Esophagus muscularis mucosa (tissue), 4 donors: ENCODE results near the gene FAM136A. TPM values are rescaled to one million over a fixed set of nuclear protein-coding genes. Genes with fewer than 3 reads are reported as not detected.

Experiments used
- DNase-seq: peaks from one replicate; pipeline ENCODE4 v3.0.0-alpha.2; 2017; ENCODE audit errors: extremely low spot score
- H3K27ac ChIP-seq, 4 donors: fragments of 200-600 bp; sonication (generic); replicated peaks in 1 of 4; 1 replicate in 3 of 4; 2 replicates in 1 of 4; pipeline ENCODE4 v1.5.1; 2016 to 2019; ENCODE audit warnings: mild to moderate bottlenecking in 1 of 4
- H3K27me3 ChIP-seq, 4 donors: fragments of 200-600 bp; sonication (generic); one replicate each; pipeline versions ENCODE4 v1.5.1 to v1.6.0; 2016 to 2019
- H3K36me3 ChIP-seq, 4 donors: fragments of 200-600 bp; sonication (generic); one replicate each; pipeline ENCODE4 v1.5.1; 2016 to 2019
- H3K4me1 ChIP-seq, 4 donors: fragments of 200-600 bp; sonication (generic); one replicate each; pipeline ENCODE4 v1.5.1; 2016 to 2019
- H3K4me3 ChIP-seq, 4 donors: fragments of 200-600 bp; sonication (generic); 1 replicate in 2 of 4; 2 replicates in 2 of 4; pipeline ENCODE4 v1.5.1; 2016 to 2019; ENCODE audit warnings: mild to moderate bottlenecking in 4 of 4, moderate library complexity in 1 of 4
- H3K9me3 ChIP-seq, 4 donors: fragments of 200-600 bp; sonication (generic); 1 replicate in 3 of 4; 2 replicates in 1 of 4; pipeline ENCODE4 v1.5.1; 2016 to 2019
- EP300 ChIP-seq: sonication (generic); formaldehyde crosslinking; IDR thresholded peaks from one replicate; pipeline ENCODE4 v1.6.1; 2017; ENCODE audit warnings: antibody characterized with exemption
- POLR2A ChIP-seq: fragments of 450-650 bp; IDR thresholded peaks from one replicate; pipeline ENCODE4 v1.6.1; 2017; ENCODE audit warnings: antibody characterized with exemption, moderate library complexity, mild to moderate bottlenecking, low read depth
- POLR2AphosphoS5 ChIP-seq, 2 donors: sonication (generic); formaldehyde crosslinking; IDR thresholded peaks; one replicate each; pipeline ENCODE4 v1.6.1; 2017; ENCODE audit warnings: antibody characterized with exemption in 2 of 2
- WGBS: methylation state at CpG from one replicate; pipeline ENCODE4 v1.1.5; 2018; 5-methylcytosine and 5-hydroxymethylcytosine counted together
- intact Hi-C: fragments of 100-400 bp; cut with DNase I; formaldehyde crosslinking; loops from one replicate; pipeline ENCODE4 v1.15.1; 2023
- total RNA-seq, 4 donors: library from RNA; depleted of rRNA; stranded (reverse); fragments of >200 nt; gene quantifications; one replicate each; pipeline versions ENCODE4 v1.1.0 to v1.2.1, GENCODE V29; 2016
- TF ChIP-seq, protein P1 (sequence below), 3 experiments: fragments of 200-600 bp in 2 of 3; fragments of 450-650 bp in 1 of 3; sonication (generic) in 2 of 3; IDR thresholded peaks; one replicate each; pipeline ENCODE4 v1.5.1; 2017 to 2019; ENCODE audit warnings: antibody characterized with exemption in 3 of 3, mild to moderate bottlenecking in 2 of 3, moderate library complexity in 1 of 3

Gene FAM136A
- total RNA-seq, 4 donors from 2014 or later, result 19.4 to 29.4 (median 23.7) TPM

DNA sequence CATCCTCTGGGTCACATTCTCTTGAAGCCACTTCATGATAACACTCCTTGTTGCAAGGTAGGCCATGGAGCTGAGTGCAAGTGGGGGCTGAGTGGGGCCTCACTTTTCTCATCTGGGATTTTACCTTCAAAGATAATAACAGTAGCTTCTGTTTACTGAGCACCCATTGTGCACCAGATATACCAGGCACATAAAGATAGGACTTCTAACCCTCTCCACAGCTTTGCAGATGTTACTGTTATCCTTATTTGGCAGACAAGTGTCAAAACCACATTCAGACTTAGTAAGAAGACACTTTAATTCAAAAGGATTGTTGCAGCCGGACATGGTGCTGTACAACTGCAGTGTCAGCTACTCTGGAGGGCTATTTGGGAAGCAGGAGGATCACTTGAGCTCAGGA is 12.8 kb upstream of the FAM136A start:
- no peak for DNase-seq
- peaks cover 0 to 12% (median 0%) of the 10 kb centered on the region in 4 donors for H3K27me3 ChIP-seq
- no peak overlapping the region for H3K4me3 ChIP-seq
- H3K4me1 ChIP-seq, result no peaks in the 10 kb centered on the region
- TF ChIP-seq POLR2AphosphoS5 (IDR thresholded peaks at IDR 0.05) (no peak), EP300 (no peak), POLR2A (no peak)
- TF ChIP-seq, protein P1, sequence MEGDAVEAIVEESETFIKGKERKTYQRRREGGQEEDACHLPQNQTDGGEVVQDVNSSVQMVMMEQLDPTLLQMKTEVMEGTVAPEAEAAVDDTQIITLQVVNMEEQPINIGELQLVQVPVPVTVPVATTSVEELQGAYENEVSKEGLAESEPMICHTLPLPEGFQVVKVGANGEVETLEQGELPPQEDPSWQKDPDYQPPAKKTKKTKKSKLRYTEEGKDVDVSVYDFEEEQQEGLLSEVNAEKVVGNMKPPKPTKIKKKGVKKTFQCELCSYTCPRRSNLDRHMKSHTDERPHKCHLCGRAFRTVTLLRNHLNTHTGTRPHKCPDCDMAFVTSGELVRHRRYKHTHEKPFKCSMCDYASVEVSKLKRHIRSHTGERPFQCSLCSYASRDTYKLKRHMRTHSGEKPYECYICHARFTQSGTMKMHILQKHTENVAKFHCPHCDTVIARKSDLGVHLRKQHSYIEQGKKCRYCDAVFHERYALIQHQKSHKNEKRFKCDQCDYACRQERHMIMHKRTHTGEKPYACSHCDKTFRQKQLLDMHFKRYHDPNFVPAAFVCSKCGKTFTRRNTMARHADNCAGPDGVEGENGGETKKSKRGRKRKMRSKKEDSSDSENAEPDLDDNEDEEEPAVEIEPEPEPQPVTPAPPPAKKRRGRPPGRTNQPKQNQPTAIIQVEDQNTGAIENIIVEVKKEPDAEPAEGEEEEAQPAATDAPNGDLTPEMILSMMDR (IDR thresholded peaks at IDR 0.05), result no peak
- no peaks in the 10 kb centered on the region for H3K36me3 ChIP-seq
- intact Hi-C loops, result no loop called here
- H3K27ac ChIP-seq, result no peak overlapping the region
- WGBS, result 54% methylated on average over 1 of the region's 1 CpG
- no peaks in the 10 kb centered on the region for H3K9me3 ChIP-seq

DNA sequence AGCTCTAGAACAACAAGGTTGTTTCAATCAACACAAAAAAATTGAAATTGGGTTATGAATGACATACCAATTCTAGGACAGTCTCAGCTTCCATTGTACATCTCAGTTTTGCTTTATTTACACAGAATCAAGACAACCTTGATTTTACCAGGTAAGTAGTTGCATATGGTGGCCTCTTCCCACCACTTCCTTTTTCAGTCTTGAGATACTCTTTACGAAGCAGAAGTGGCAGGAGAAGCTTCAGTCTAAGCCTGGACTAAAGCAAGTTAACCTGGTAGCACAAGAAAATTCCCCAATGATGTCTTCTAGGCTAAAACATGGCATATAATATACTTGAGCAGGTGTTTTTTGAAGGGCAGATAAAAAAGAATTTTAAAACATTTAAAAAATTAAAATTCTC is 10.7 kb upstream of the FAM136A start:
- no peak for DNase-seq
- Histone ChIP-seq H3K36me3 (no peaks in the 10 kb centered on the region), H3K4me1 (no peaks in the 10 kb centered on the region), H3K27me3 (peaks cover 0 to 12% (median 0%) of the 10 kb centered on the region in 4 donors), H3K4me3 (no peak overlapping the region), H3K9me3 (no peaks in the 10 kb centered on the region), H3K27ac (no peak overlapping the region)
- 76% methylated on average over 1 of the region's 1 CpG for WGBS
- intact Hi-C loops, result no loop called here
- TF ChIP-seq POLR2AphosphoS5 (IDR thresholded peaks at IDR 0.05) (no peak), EP300 (no peak), POLR2A (no peak)
- TF ChIP-seq, protein P1 (IDR thresholded peaks at IDR 0.05), result no peak

DNA sequence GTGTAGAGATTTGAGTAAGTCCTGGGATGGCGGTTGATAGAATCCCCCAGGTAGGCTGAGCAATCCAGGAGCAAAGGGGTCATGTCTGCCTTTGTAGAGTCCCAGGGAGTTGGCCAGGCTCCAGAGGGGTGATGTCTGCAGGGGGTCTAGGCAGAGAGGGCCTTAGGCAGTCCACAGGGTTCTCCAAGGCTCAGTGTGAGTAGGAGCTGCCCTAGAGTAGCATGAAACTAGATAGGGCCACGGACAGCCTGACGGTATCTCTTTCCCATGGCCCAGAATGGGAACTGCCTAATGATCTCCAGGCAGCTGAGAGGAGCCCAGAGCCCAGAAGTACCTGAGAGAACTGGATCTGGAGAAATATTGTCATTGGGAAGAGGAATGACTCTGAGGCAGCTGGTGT is 9.0 kb upstream of the FAM136A start:
- intact Hi-C loops, result no loop called here
- Histone ChIP-seq H3K36me3 (no peaks in the 10 kb centered on the region), H3K27me3 (peaks cover 0 to 12% (median 0%) of the 10 kb centered on the region in 4 donors), H3K4me3 (no peak overlapping the region), H3K9me3 (no peaks in the 10 kb centered on the region), H3K4me1 (no peaks in the 10 kb centered on the region), H3K27ac (no peak overlapping the region)
- no peak for DNase-seq
- WGBS, result 87% methylated on average over 2 of the region's 3 CpGs
- no peak for TF ChIP-seq POLR2A
- no peak for TF ChIP-seq EP300
- TF ChIP-seq POLR2AphosphoS5 (IDR thresholded peaks at IDR 0.05), result no peak
- TF ChIP-seq, protein P1 (IDR thresholded peaks at IDR 0.05), result no peak

- H3K4me1 ChIP-seq, result peaks cover 6 to 22% (median 17%) of the 10 kb centered on the region in 4 donors
- intact Hi-C loops, result loop anchor here (10.0 kb wide), 1 partner anchor 639 kb away; no protein-coding TSS in a partner anchor
- H3K27ac ChIP-seq, result no peak overlapping the region
- H3K36me3 ChIP-seq, result peaks cover 0 to 1% (median 0%) of the 10 kb centered on the region in 4 donors
- H3K9me3 ChIP-seq, result no peaks in the 10 kb centered on the region
- peaks cover 0 to 4% (median 0%) of the 10 kb centered on the region in 4 donors for H3K27me3 ChIP-seq
- no peak for TF ChIP-seq POLR2A
- no peak for TF ChIP-seq POLR2AphosphoS5 (IDR thresholded peaks at IDR 0.05)
- TF ChIP-seq EP300, result no peak
- TF ChIP-seq, protein P1 (IDR thresholded peaks at IDR 0.05), result no peak
- DNase-seq, result no peak
- WGBS, result 71% methylated on average over 3 of the region's 3 CpGs
- no peak overlapping the region for H3K4me3 ChIP-seq
These were observed 3.7 kb upstream of the FAM136A start for GRCh38 chr2:70305531-70305930.

GRCh38 chr2:70304498-70304897 is 2.6 kb upstream of the FAM136A start:
- H3K4me1 ChIP-seq, result peaks cover 6 to 22% (median 17%) of the 10 kb centered on the region in 4 donors
- H3K27me3 ChIP-seq, result no peaks in the 10 kb centered on the region
- no peak overlapping the region for H3K4me3 ChIP-seq
- peaks cover 0 to 12% (median 6%) of the 10 kb centered on the region in 4 donors for H3K36me3 ChIP-seq
- H3K9me3 ChIP-seq, result no peaks in the 10 kb centered on the region
- no peak overlapping the region for H3K27ac ChIP-seq
- TF ChIP-seq POLR2A (no peak), EP300 (no peak), POLR2AphosphoS5 (IDR thresholded peaks at IDR 0.05) (no peak)
- TF ChIP-seq, protein P1 (IDR thresholded peaks at IDR 0.05), result no peak
- intact Hi-C loops, result loop anchor here (5.0 to 10.0 kb wide), 4 partner anchors 47 to 640 kb away; partner anchors contain the start of genes C2orf42 and PCYOX1
- DNase-seq, result no peak
- WGBS, result 48% methylated on average over 4 of the region's 4 CpGs
